Measurements from ENCODE around the gene ABHD8.

Gene ABHD8

GRCh38 chr19:17243830-17244617 lies 59.2 kb downstream of the ABHD8 start:
- DNase-seq (ENCODE audit: low spot score) (no peak), FAIRE-seq (no peak)

GRCh38 chr19:17243211-17243829 lies 59.9 kb downstream of the ABHD8 start:
- FAIRE-seq: no peak
- DNase-seq (ENCODE audit: low spot score): no peak

- DNase-seq (ENCODE audit: low spot score): no peak
- FAIRE-seq: no peak
These were observed 60.6 kb downstream of the ABHD8 start for GRCh38 chr19:17242431-17243208.
